Psoas muscle (tissue), 8 donors: ENCODE data around the gene NANS. TPM values are rescaled to one million over a fixed set of nuclear protein-coding genes. Genes with fewer than 3 reads are reported as not detected.

Experiments
- ATAC-seq, 4 donors: fragments of 200-7000 bp; cut with Tn5 transposase; one replicate each; pipeline ENCODE4 v1.9.1; 2020; ENCODE audit warnings: moderate library complexity in 3 of 4, mild to moderate bottlenecking in 2 of 4
- DNase-seq, 2 donors: peaks; one replicate each; pipeline ENCODE4 v3.0.0-alpha.2; 2020
- H3K27ac ChIP-seq: fragments of 200-600 bp; one replicate; pipeline ENCODE4 v1.8.0; 2022
- H3K27me3 ChIP-seq, 3 donors: fragments of 200-600 bp in 1 of 3; one replicate each; pipeline versions ENCODE4 v1.6.1 to v1.8.0; 2013 to 2022; ENCODE audit warnings: low read length in 2 of 3, mild to moderate bottlenecking in 2 of 3, moderate library complexity in 1 of 3; ENCODE audit not compliant: insufficient read depth in 3 of 3
- H3K36me3 ChIP-seq, 2 donors: fragments of 200-600 bp in 1 of 2; one replicate each; pipeline versions ENCODE4 v1.6.1 to v1.8.0; 2013 to 2022; ENCODE audit warnings: low read depth in 1 of 2, mild to moderate bottlenecking in 1 of 2, moderate library complexity in 1 of 2; ENCODE audit not compliant: insufficient read depth in 1 of 2
- H3K4me1 ChIP-seq: fragments of 200-600 bp; one replicate; pipeline ENCODE4 v1.8.0; 2022
- H3K4me3 ChIP-seq: fragments of 200-600 bp; one replicate; pipeline ENCODE4 v1.8.0; 2022; ENCODE audit warnings: mild to moderate bottlenecking
- H3K9me3 ChIP-seq: fragments of 200-600 bp; one replicate; pipeline ENCODE4 v1.8.0; 2022
- WGBS, 3 donors: extraction: QIAGEN DNeasy Blood & Tissue Kit; methylation state at CpG; one replicate each; pipeline versions ENCODE4 v1.1.6 to v1.1.7; 2013; 5-methylcytosine and 5-hydroxymethylcytosine counted together
- intact Hi-C, 2 donors: fragments of 100-400 bp; cut with DNase I; formaldehyde crosslinking; loops; one replicate each; pipeline versions ENCODE4 v1.11.0 to v1.14.2; 2022
- polyA plus RNA-seq, 3 donors: library from polyadenylated mRNA; stranded (reverse); fragments of 200-250 nt; gene quantifications; one replicate each; pipeline ENCODE4 v1.2.3, GENCODE V29; 2013
- total RNA-seq, 4 donors: library from RNA; stranded (reverse); fragmentation: NEBNext Ultra II Directional in 2 of 4; extraction: Animal tissue kit (Norgen Biotek cat#: 25700) in 2 of 4; gene quantifications; one replicate each; pipeline versions ENCODE4 v1.2.1 to v1.2.4, GENCODE V29; 2021 to 2023
- TF ChIP-seq, protein P1 (sequence below): fragments of 200-600 bp; IDR thresholded peaks from one replicate; pipeline ENCODE4 v1.8.0; 2022; ENCODE audit warnings: antibody characterized with exemption
- donor health status: healthy with polysubstance abuse.
- donor health status: DM: no; HTN: no; CAD: no; lungs with moderate emphysema.
- donor health status: Bipolar disorder and iron deficiency.
- donor health status: healthy.
- donor health status: DM: yes; HTN: yes; CAD: no.
- donor health status: DM: no; HTN: no; CAD: no.
- donor health status: DM: no; HTN: no; CAD: no.
- donor health status: DM: yes; HTN: yes; CAD: no.

The NANS gene
- total and polyA plus RNA-seq, 7 donors, result 21.1 to 168 (median 33.2) TPM

DNA sequence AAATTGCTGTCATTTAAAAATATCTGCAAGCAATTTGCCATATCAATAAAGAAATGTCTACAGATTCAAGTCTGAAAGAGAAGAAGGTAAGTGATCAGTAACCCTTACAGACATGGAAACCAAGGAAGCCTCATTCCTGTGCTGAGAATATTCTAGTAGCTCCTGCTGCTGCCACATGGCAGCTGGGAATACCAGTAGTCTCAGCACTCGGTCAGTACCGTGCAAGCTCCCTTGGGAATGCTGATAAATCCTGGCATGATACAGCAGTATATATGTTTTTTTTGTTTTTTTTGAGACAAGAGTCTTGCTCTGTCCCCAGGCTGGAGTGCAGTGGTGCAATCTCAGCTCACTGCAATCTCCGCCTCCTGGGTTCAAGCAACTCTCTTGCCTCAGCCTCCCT lies 27.9 kb downstream of the NANS start:
- Histone ChIP-seq H3K9me3 (no peaks in the 10 kb centered on the region), H3K4me3 (no peak overlapping the region), H3K27me3 (peaks cover 0 to 9% (median 3%) of the 10 kb centered on the region in 3 donors), H3K4me1 (no peaks in the 10 kb centered on the region), H3K27ac (no peak overlapping the region), H3K36me3 (peaks cover 4 to 54% of the 10 kb centered on the region in 2 donors)
- intact Hi-C loops, result no loop called here
- 81 to 92% (median 82%) methylated on average over 3 of the region's 3 CpGs for WGBS, 3 donors
- DNase-seq (no peak), ATAC-seq (no peak)
- TF ChIP-seq, protein P1, sequence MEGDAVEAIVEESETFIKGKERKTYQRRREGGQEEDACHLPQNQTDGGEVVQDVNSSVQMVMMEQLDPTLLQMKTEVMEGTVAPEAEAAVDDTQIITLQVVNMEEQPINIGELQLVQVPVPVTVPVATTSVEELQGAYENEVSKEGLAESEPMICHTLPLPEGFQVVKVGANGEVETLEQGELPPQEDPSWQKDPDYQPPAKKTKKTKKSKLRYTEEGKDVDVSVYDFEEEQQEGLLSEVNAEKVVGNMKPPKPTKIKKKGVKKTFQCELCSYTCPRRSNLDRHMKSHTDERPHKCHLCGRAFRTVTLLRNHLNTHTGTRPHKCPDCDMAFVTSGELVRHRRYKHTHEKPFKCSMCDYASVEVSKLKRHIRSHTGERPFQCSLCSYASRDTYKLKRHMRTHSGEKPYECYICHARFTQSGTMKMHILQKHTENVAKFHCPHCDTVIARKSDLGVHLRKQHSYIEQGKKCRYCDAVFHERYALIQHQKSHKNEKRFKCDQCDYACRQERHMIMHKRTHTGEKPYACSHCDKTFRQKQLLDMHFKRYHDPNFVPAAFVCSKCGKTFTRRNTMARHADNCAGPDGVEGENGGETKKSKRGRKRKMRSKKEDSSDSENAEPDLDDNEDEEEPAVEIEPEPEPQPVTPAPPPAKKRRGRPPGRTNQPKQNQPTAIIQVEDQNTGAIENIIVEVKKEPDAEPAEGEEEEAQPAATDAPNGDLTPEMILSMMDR, result no peak

GRCh38 chr9:98085058-98085457 lies 28.5 kb downstream of the NANS start:
- ATAC-seq (no peak), DNase-seq (no peak)
- no peaks in the 10 kb centered on the region for H3K9me3 ChIP-seq
- TF ChIP-seq, protein P1, result no peak
- 88 to 97% (median 90%) methylated on average over 4 of the region's 4 CpGs for WGBS, 3 donors
- H3K4me3 ChIP-seq, result no peak overlapping the region
- intact Hi-C loops, result no loop called here
- H3K36me3 ChIP-seq, result peaks cover 4 to 48% of the 10 kb centered on the region in 2 donors
- peaks cover 0 to 11% (median 4%) of the 10 kb centered on the region in 3 donors for H3K27me3 ChIP-seq
- no peak overlapping the region for H3K27ac ChIP-seq
- no peaks in the 10 kb centered on the region for H3K4me1 ChIP-seq

GRCh38 chr9:98085944-98086343 lies 29.4 kb downstream of the NANS start:
- Histone ChIP-seq H3K4me3 (no peak overlapping the region), H3K9me3 (no peaks in the 10 kb centered on the region), H3K4me1 (no peaks in the 10 kb centered on the region), H3K27me3 (peaks cover 0 to 20% (median 4%) of the 10 kb centered on the region in 3 donors), H3K36me3 (peaks cover 4 to 39% of the 10 kb centered on the region in 2 donors), H3K27ac (no peak overlapping the region)
- DNase-seq (no peak), ATAC-seq (no peak)
- TF ChIP-seq, protein P1, result no peak
- intact Hi-C loops, result no loop called here
- WGBS, 3 donors, result 81 to 84% (median 83%) methylated on average over 7 of the region's 7 CpGs

DNA sequence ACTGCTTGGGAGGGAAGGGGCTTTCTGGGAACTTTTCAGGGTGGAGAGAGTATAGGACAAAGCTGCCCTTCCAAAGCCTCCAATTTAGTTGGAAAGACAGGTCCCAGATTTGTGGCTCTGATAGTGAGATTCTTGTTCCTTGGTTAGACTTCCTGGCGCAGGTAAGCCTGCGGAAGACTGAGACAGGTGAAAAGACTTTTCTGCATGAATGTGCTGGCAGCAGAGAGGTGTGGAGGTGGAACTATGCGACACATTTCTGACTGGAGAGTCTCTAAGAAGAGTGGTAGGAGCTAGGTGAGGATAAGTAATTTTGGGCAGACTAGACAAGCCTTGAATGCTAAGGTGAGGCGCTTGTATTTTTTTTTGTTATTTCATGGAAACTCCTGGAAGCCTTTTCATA lies 29.9 kb downstream of the NANS start:
- intact Hi-C loops, result no loop called here
- Histone ChIP-seq H3K27ac (no peak overlapping the region), H3K4me1 (no peaks in the 10 kb centered on the region), H3K4me3 (no peak overlapping the region), H3K36me3 (peaks cover 4 to 34% of the 10 kb centered on the region in 2 donors), H3K27me3 (peaks cover 0 to 24% (median 4%) of the 10 kb centered on the region in 3 donors), H3K9me3 (no peaks in the 10 kb centered on the region)
- no peak for ATAC-seq
- DNase-seq, result no peak
- 94 to 97% (median 96%) methylated on average over 4 of the region's 4 CpGs for WGBS, 3 donors
- TF ChIP-seq, protein P1, result no peak
